GM21423 (cell line): ENCODE results near the gene BRMS1.
A peak's percentile ranks its signal among the peaks of the same experiment; 100 is the strongest.

Experiments
- ATAC-seq: cut with Tn5 transposase; IDR thresholded peaks from one replicate; pipeline ENCODE4 v1.9.1; 2021; ENCODE audit warnings: mild to moderate bottlenecking, moderate library complexity; ENCODE audit not compliant: unreplicated experiment

Gene BRMS1

DNA sequence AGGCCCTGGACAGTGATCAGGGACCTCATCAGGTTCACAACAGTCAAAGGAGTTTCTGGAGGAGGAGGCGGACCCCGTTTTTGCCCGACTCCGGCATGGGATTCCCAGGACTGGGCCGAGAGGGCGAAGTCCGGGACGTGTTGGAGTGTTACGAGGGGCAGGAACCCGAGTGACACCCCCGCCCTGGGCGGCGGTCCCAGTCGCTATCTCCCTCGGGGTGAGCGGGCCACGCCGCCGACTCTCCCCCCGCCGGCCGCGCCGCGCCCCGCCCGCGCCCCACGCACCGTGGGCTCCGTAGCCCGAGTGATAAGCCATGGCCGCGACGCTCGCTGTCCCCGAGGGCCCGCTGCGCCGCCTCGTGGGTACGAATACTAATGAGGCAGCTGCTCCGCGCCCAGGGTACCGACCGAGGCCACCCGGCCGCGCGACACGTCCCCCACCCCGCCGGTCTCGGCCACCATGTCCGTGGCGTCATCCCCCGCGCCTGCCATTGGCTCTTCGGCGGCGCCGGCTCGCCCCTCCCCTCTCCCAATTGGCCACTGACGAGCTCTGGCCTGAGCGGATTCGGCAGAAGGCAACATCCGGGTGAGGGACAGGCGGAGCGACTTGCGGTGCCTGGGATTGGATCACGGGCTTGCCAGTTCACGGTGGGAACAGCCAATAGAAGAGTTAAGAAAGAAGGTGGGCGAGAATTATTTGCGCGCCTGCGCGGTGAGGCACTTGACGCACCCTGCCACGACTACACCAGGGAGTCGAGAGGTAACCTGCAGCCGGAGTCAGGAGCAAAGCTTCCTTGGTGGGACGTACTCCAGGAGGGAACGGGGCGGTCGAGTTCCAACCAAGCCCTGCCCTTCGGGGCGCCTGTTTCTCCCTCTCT is 56.0 kb downstream of the BRMS1 start, which contains the start of gene YIF1A:
Gene YIF1A, minus strand, starts transcription at position 473 of the 877 bp plus-strand sequence. Its CDS starts 158 bp downstream, at position 315.
- peak; percentile 90 for ATAC-seq

DNA sequence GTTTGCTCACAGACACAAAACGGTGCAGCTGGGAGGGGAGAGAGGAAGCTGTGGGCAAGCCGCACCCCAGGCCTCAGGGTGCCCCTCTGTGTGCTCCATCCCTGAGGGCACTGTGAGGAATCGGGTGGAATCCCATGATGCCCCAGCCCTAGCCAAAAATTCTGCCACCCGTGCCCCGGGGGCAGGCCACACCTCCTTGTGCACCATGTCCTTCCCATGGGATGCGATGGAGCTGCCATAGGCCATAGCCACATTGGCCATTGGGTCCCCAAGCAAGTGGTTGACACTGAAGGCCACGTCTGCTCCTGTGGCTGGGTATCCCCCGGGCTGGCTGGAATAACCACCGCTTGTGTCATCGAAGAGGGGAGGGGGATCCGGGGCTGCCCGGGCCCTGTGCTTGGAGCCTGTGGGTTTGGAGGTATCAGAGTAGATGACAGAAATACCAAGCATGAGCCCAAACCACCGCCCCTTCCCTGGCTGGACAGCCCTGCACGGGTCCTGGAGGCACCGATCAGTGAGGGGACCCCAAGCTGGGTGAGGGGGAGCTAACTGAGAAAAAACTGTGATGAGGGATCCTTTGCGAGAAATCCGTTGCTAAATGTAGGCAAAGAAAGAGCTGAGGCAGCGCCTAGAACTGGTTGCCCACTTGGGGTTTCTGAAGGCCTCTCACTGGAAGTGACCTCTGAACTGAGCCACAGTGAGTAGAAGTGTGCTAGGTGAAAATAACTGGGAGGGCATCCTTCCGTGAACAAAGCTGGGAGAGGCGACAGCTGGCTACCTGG is 56.8 kb downstream of the BRMS1 start:
- ATAC-seq = no peak
